Peyer's patch (tissue), 4 donors: Measurements from ENCODE around the gene CNTNAP2.

ENCODE experiments used
- CTCF ChIP-seq, 6 experiments: fragments of 450-650 bp in 4 of 6; fragments of 200-600 bp in 2 of 6; sonication (generic) in 1 of 6; IDR thresholded peaks; one replicate each; pipeline ENCODE4 v1.5.1; 2017 to 2019; ENCODE audit warnings: antibody characterized with exemption in 6 of 6, mild to moderate bottlenecking in 3 of 6, moderate library complexity in 1 of 6
- POLR2A ChIP-seq, 2 donors: fragments of 450-650 bp; IDR thresholded peaks; one replicate each; pipeline ENCODE4 v1.5.1; 2017; ENCODE audit warnings: antibody characterized with exemption in 2 of 2, mild to moderate bottlenecking in 2 of 2, moderate library complexity in 2 of 2

- TF ChIP-seq CTCF (IDR thresholded peaks at IDR 0.05) (no peak), POLR2A (IDR thresholded peaks at IDR 0.05) (no peak)
These were observed 1794.6 kb downstream of the CNTNAP2 start for GRCh38 chr7:147911201-147911601.
